Measurements from ENCODE around the gene KCTD21. TPM values are rescaled to one million over a fixed set of nuclear protein-coding genes. Genes with fewer than 3 reads are reported as not detected.

KCTD21 gene
- total and polyA plus RNA-seq, 8 donors: 2.9 to 62.4 (median 3.7) TPM; not detected in 1

- DNase-seq: peak in 1 of 2 donors; percentile 52
- Histone ChIP-seq H3K9me3 (no peaks in the 10 kb centered on the region), H3K27ac (peak overlapping the region in 1 of 5 donors; percentile 2), H3K27me3 (no peaks in the 10 kb centered on the region), H3K4me1 (no peaks in the 10 kb centered on the region), H3K36me3 (peaks cover 7 to 78% (median 67%) of the 10 kb centered on the region in 4 donors), H3K4me3 (no peak overlapping the region)
- intact Hi-C loops (cut with DNase I; ENCODE audit: low total_unique reads): no loop called here
- TF ChIP-seq POLR2AphosphoS5 (IDR thresholded peaks at IDR 0.05): no peak
- no peak for TF ChIP-seq CTCF (IDR thresholded peaks at IDR 0.05)
- TF ChIP-seq POLR2A (IDR thresholded peaks at IDR 0.05): no peak
- TF ChIP-seq EP300 (IDR thresholded peaks at IDR 0.05): no peak
- WGBS, 5 donors: 70 to 90% (median 86%) methylated on average over 10 of the region's 10 CpGs
Measured at GRCh38 chr11:78203184-78203583, 14.8 kb upstream of the KCTD21 start.

DNA sequence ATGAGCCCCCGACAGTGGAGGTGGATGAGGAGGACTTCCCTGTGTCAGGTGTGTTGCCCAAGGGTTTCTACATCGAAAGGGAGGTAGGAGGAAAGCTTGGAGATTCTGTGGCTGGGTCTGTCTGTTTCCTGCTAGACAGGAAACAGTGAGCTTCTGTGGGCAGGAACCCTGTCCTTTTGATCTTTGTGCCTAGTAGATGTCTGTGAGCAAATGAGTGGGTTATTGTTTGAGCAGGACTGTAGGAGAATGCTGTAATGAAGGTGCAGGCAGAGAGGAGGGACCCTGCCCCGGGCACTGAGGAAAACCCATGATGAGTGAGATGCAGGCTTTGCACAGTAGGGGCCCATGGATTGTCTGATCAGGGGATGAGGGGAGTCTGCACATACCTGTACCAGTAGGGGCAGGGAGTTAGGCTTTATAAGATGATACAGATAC, 14.3 kb upstream of the KCTD21 start:
- Histone ChIP-seq H3K9me3 (no peaks in the 10 kb centered on the region), H3K36me3 (peaks cover 7 to 78% (median 69%) of the 10 kb centered on the region in 4 donors), H3K27me3 (no peaks in the 10 kb centered on the region), H3K4me1 (no peaks in the 10 kb centered on the region), H3K4me3 (no peak overlapping the region), H3K27ac (peak overlapping the region in 1 of 5 donors; percentile 2)
- peak in 1 of 2 donors; percentile 52 for DNase-seq
- 58 to 79% (median 72%) methylated on average over 3 of the region's 3 CpGs for WGBS, 5 donors
- intact Hi-C loops (cut with DNase I; ENCODE audit: low total_unique reads): no loop called here
- TF ChIP-seq POLR2A (IDR thresholded peaks at IDR 0.05): no peak
- TF ChIP-seq POLR2AphosphoS5 (IDR thresholded peaks at IDR 0.05): no peak

GRCh38 chr11:78201096-78201818, 12.8 kb upstream of the KCTD21 start:
- 86 to 90% (median 88%) methylated on average over 9 of the region's 9 CpGs for WGBS, 5 donors

DNA sequence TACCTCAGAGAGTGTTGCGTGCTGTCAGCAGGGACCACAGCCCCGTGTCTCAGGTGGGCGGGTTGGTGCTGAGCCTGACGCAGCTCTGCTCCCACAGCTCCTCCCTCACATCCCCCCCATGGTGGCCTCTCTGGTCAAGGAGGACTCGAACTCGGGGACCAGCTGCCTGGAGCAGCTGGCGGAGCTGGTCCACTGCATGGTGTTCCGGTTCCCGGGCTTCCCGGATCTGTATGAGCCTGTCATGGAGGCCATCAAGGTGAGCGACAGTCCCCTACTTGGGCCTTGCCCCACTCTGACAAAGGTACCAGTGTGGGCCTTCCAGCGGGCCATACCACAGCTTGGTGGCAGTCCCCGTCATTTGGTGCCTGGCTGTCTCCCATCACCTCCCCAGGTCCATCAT, 12.1 kb upstream of the KCTD21 start:
- H3K9me3 ChIP-seq: no peaks in the 10 kb centered on the region
- no peak overlapping the region for H3K4me3 ChIP-seq
- peaks cover 0 to 4% (median 0%) of the 10 kb centered on the region in 4 donors for H3K4me1 ChIP-seq
- H3K27me3 ChIP-seq: no peaks in the 10 kb centered on the region
- 90 to 100% (median 96%) methylated on average over 3 to 13 of the region's 13 CpGs for WGBS, 5 donors
- no peak for TF ChIP-seq CTCF (IDR thresholded peaks at IDR 0.05)
- no peak for TF ChIP-seq POLR2A (IDR thresholded peaks at IDR 0.05)
- TF ChIP-seq POLR2AphosphoS5 (IDR thresholded peaks at IDR 0.05): no peak
- TF ChIP-seq EP300 (IDR thresholded peaks at IDR 0.05): no peak
- DNase-seq: no peak
- H3K36me3 ChIP-seq: peaks cover 7 to 69% (median 58%) of the 10 kb centered on the region in 4 donors
- no peak overlapping the region for H3K27ac ChIP-seq
- intact Hi-C loops (cut with DNase I; ENCODE audit: low total_unique reads): no loop called here

More at GRCh38 chr11:78201096-78201818, 12.8 kb upstream of the KCTD21 start:
- H3K9me3 ChIP-seq: no peaks in the 10 kb centered on the region
- TF ChIP-seq POLR2AphosphoS5 (IDR thresholded peaks at IDR 0.05) (no peak), CTCF (IDR thresholded peaks at IDR 0.05) (no peak), POLR2A (IDR thresholded peaks at IDR 0.05) (no peak), EP300 (IDR thresholded peaks at IDR 0.05) (no peak)
- no peak overlapping the region for H3K27ac ChIP-seq
- no peak overlapping the region for H3K4me3 ChIP-seq
- no peaks in the 10 kb centered on the region for H3K27me3 ChIP-seq
- intact Hi-C loops (cut with DNase I; ENCODE audit: low total_unique reads): no loop called here
- peaks cover 7 to 76% (median 65%) of the 10 kb centered on the region in 4 donors for H3K36me3 ChIP-seq
- H3K4me1 ChIP-seq: peaks cover 0 to 4% (median 0%) of the 10 kb centered on the region in 4 donors
- DNase-seq: no peak

GRCh38 chr11:78200061-78200460, 11.6 kb upstream of the KCTD21 start:
- no peaks in the 10 kb centered on the region for H3K27me3 ChIP-seq
- H3K27ac ChIP-seq: no peak overlapping the region
- H3K4me3 ChIP-seq: no peak overlapping the region
- no peak for DNase-seq
- TF ChIP-seq POLR2AphosphoS5 (IDR thresholded peaks at IDR 0.05) (no peak), EP300 (IDR thresholded peaks at IDR 0.05) (no peak), POLR2A (IDR thresholded peaks at IDR 0.05) (no peak), CTCF (IDR thresholded peaks at IDR 0.05) (no peak)
- intact Hi-C loops (cut with DNase I; ENCODE audit: low total_unique reads): no loop called here
- H3K36me3 ChIP-seq: peaks cover 7 to 64% (median 54%) of the 10 kb centered on the region in 4 donors
- peaks cover 0 to 4% (median under 1%) of the 10 kb centered on the region in 4 donors for H3K4me1 ChIP-seq
- WGBS, 5 donors: 87 to 97% (median 90%) methylated on average over 4 of the region's 4 CpGs
- no peaks in the 10 kb centered on the region for H3K9me3 ChIP-seq
